H1 (cell line): Measurements from ENCODE around the gene NAMPT. TPM values are rescaled to one million over a fixed set of nuclear protein-coding genes. Genes with fewer than 3 reads are reported as not detected.

ENCODE experiments used
- CHD7 ChIP-seq: fragments of 300-600 bp; sonication (generic); IDR thresholded peaks from 2 replicates; pipeline ENCODE4 v1.7.1; 2012; ENCODE audit warnings: low read length, moderate library complexity, mild to moderate bottlenecking, inconsistent platforms; ENCODE audit not compliant: insufficient replicate concordance
- CTBP2 ChIP-seq: IDR thresholded peaks from 2 replicates; pipeline ENCODE4 v1.7.0; 2011; ENCODE audit warnings: borderline replicate concordance, mild to moderate bottlenecking, moderate library complexity, mixed read lengths, low read length; ENCODE audit not compliant: insufficient read depth, insufficient read length
- HDAC6 ChIP-seq: IDR thresholded peaks from one replicate; pipeline ENCODE4 v1.7.1; 2012; ENCODE audit warnings: low read depth, mild to moderate bottlenecking, inconsistent platforms, low read length, moderate library complexity
- JUN ChIP-seq: IDR thresholded peaks from 2 replicates; pipeline ENCODE4 v1.6.1; 2011; ENCODE audit warnings: low read depth, mild to moderate bottlenecking, improper control_type of control experiment, low read length
- MAFK ChIP-seq: IDR thresholded peaks from 2 replicates; pipeline ENCODE4 v1.6.1; 2012; ENCODE audit warnings: low read depth, mild to moderate bottlenecking, improper control_type of control experiment, low read length
- SIN3A ChIP-seq, 2 experiments: IDR thresholded peaks in 1 of 2; conservative IDR thresholded peaks in 1 of 2; 2 replicates each; pipeline ENCODE4 v1.6.1; 2011 to 2012; ENCODE audit warnings: low read length in 2 of 2, improper control_type of control experiment in 1 of 2, low read depth in 1 of 2, mild to moderate bottlenecking in 1 of 2
- TCF12 ChIP-seq: IDR thresholded peaks from 2 replicates; pipeline ENCODE4 v1.6.1; 2011; ENCODE audit warnings: low read depth, mild to moderate bottlenecking, low read length
- TEAD4 ChIP-seq: IDR thresholded peaks from 2 replicates; pipeline ENCODE4 v1.6.1; 2012; ENCODE audit warnings: low read depth, low read length, inconsistent platforms, mixed read lengths
- USF2 ChIP-seq: IDR thresholded peaks from 2 replicates; pipeline ENCODE4 v1.6.1; 2011; ENCODE audit warnings: low read length, improper control_type of control experiment
- polyA plus RNA-seq, 7 experiments: library from polyadenylated mRNA; depleted of rRNA in 3 of 7; stranded (reverse) in 5 of 7; unstranded in 2 of 7; fragments of >200 nt in 5 of 7; fragments of 200-250 nt in 2 of 7; gene quantifications; 1 replicate in 5 of 7; 2 replicates in 1 of 7; 4 replicates in 1 of 7; pipeline versions ENCODE4 v1.2.1 to v1.2.3, GENCODE V29; 2011 to 2013; ENCODE audit warnings: missing spikeins in 2 of 7, mixed read lengths in 2 of 7
- total RNA-seq: library from RNA; stranded (reverse); fragmentation: NEBNext Ultra II Directional; extraction: Animal tissue kit (Norgen Biotek cat#: 25700); gene quantifications from 2 replicates; pipeline ENCODE4 v1.2.1, GENCODE V29; 2021

Gene NAMPT
- total and polyA plus RNA-seq, 2 of the 8 experiments (the other 6 are each of a cell fraction or from before 2014, with no cell fraction given) = 15.4 to 95.9 TPM

GRCh38 chr7:106247841-106248240, 36.9 kb downstream of the NAMPT start (continued):
- TF ChIP-seq CHD7 = no peak
- TF ChIP-seq SIN3A (conservative IDR thresholded peaks at IDR 0.05 in 1 of 2, IDR thresholded peaks at IDR 0.05 in 1 of 2; ENCODE audit: low read depth in 1 of 2, low read length in 2 of 2) = no peak
- TF ChIP-seq TEAD4 = no peak
- no peak for TF ChIP-seq MAFK
- TF ChIP-seq JUN = no peak
- TF ChIP-seq USF2 = no peak
- no peak for TF ChIP-seq CTBP2
- TF ChIP-seq HDAC6 = no peak
- no peak for TF ChIP-seq TCF12
